Stimulated activated CD4-positive, alpha-beta T cell treated with anti-CD3 and anti-CD28 coated beads, Interleukin-12 subunit alpha, Interleukin-12 subunit beta, amount 100 ng/mL, for 4 hours (primary cell): ENCODE results near the gene COL4A3.

Experiments used
- DNase-seq: peaks from one replicate; pipeline ENCODE4 v3.0.0-alpha.2; 2020

COL4A3 gene

GRCh38 chr2:227163998-227164762, at the start of gene COL4A3, which contains the start of gene COL4A4:
TSS of gene COL4A3 (plus strand) at chr2:227164624. CDS start at chr2:227164727, 103 bp downstream.
TSS of gene COL4A4 (minus strand) at chr2:227164205. CDS start at chr2:227147483, 16,722 bp downstream.
- DNase-seq = no peak

- no peak for DNase-seq
These were observed 48.7 kb upstream of the COL4A3 start for GRCh38 chr2:227115761-227116160.

DNA sequence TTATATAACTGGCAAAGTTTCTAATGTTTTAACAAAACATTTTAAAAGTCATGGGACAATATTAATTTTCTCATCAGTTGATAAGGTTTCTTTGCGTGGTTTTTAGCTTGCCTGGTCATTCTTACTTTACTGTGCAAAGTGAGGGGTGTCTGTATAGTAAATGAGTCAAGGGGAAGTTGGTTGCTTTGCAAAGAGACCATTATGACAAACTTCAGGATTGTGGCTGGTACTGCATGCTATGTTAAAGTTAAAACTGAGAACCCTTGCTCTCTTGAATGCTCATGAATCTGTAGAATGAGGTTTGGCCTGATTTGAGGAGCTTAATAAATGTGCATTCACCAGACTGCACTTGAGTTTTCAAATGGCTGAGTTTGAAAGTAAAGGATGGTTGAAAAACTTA, 47.4 kb upstream of the COL4A3 start:
- no peak for DNase-seq

DNA sequence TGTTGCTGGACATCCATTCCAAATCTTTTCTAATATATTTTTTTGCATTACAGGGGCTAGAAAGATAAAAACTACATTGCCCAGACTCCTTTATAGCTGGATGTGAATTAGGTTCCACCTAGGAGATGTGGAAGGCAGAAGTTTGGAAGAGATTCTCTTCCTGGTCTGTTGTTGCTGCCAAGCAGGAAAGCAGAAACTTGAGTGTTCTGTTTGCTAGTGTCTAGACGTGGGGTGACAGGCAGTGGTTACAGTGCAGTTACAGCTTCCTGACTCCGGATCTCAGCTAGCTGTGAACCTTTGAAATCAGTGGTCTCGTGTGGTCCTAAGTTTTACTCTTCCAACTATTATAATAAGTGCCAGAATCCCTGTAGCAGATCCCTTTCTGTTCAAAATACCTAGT, 46.6 kb upstream of the COL4A3 start:
- no peak for DNase-seq

DNA sequence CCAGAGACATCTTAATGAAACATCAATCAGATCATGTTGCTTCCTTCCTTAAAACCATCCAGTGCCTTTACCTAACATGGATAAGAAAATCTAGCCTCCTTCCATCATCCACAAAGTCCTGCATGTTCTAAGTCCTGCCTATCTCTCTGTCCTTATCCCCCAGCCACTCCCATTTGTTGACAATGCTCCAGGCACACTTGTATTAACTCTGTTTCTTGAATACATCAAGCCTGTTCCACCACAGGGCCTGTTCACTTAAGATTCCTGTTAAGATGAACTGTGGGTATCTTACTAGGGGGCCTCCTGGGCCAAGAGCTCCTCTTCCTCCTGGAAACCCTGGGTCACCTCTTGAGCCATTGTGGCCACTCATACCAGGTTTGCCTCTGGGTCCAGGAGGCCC, 46.1 kb upstream of the COL4A3 start:
- no peak for DNase-seq

DNA sequence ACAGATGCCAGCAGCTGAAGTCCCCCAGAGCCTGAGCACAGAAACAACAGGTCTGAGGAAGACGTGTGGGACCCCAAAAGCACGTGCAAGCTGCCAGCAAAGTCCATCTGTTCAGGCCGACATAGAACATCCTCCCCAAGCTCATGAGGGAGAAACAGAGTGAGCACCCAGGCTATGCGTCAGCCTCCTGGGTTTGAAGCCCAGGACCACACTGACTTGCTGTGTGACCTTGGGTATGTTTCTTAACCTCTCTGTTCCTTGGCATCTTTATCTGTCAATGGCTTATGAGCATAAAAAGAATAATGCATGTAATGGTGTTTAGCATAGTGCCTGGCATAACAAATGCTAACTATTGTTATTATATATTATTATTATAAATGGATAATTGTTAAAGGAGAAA, 40.7 kb upstream of the COL4A3 start:
- no peak for DNase-seq

GRCh38 chr2:227124811-227125210, 39.6 kb upstream of the COL4A3 start:
- DNase-seq = no peak

- DNase-seq = no peak
These were observed 38.9 kb upstream of the COL4A3 start for GRCh38 chr2:227125506-227125905.

GRCh38 chr2:227127201-227127600, 37.2 kb upstream of the COL4A3 start:
- no peak for DNase-seq

DNA sequence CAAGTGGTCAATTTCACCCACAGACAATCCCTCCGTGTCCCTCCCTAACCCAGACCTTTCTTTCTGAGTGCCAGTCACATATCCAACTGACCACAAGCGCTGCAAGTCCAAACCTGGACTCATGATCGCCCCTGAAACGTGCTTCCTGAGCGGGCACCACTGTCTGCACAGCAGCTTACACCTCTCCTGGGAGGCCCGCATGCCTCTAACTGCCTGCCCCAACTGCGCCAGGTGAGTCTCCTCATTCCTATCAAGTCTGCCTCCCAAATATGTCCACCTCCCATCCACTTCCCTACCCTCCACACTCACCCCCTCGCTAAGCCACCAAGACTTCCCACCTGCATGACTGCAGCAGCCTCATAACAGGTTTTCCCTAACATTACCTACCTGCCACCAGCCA, 33.8 kb upstream of the COL4A3 start:
- DNase-seq = no peak

- DNase-seq = no peak
These were observed 31.4 kb upstream of the COL4A3 start for GRCh38 chr2:227132986-227133385.

- no peak for DNase-seq
These were observed 29.8 kb upstream of the COL4A3 start for GRCh38 chr2:227134591-227134990.

DNA sequence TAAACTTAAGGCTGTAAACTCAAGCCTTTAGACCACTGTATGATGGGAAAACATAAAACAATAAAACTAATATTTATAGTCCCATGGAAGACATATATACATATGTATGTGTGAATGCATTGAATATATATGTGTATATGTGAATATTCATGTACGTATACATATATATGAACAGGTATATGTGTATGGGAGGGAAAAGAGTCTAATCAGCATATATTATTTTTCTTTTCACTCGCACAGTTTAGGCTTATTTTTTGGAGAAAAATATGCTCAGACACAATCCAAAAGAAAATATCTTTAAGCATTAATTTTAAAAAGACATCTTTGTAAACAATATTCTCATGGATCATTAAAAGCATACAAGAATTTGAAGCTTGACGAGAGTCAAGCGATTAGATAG, 23.1 kb upstream of the COL4A3 start:
- no peak for DNase-seq

GRCh38 chr2:227143895-227144294, 20.5 kb upstream of the COL4A3 start:
- DNase-seq = no peak

GRCh38 chr2:227146456-227146855, 18.0 kb upstream of the COL4A3 start:
- DNase-seq = no peak

DNA sequence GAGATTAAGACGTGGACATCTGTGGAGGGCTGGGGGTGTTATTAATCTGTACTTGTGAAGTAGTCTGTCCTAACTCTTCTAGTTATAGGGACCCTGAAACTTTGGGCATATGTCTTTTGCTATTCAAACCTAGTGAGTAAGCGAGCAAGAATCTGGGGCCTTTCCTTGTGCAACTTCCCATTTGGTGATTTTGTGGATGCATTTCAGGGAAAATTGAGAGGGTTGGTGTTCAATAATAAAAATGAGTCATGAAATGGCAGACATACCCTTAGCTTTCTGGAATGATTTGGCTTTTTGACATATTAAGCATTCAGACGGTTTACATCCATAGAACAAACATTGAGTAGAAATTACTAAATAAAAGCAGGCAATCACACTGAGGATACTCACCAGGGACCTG, 17.4 kb upstream of the COL4A3 start:
- DNase-seq = no peak

- DNase-seq = no peak
These were observed 16.3 kb upstream of the COL4A3 start for GRCh38 chr2:227148106-227148505.

GRCh38 chr2:227150222-227150936, 14.0 kb upstream of the COL4A3 start:
- no peak for DNase-seq

- DNase-seq = no peak
These were observed 12.2 kb upstream of the COL4A3 start for GRCh38 chr2:227152093-227152766.

GRCh38 chr2:227153307-227153706, 11.1 kb upstream of the COL4A3 start:
- DNase-seq = no peak

DNA sequence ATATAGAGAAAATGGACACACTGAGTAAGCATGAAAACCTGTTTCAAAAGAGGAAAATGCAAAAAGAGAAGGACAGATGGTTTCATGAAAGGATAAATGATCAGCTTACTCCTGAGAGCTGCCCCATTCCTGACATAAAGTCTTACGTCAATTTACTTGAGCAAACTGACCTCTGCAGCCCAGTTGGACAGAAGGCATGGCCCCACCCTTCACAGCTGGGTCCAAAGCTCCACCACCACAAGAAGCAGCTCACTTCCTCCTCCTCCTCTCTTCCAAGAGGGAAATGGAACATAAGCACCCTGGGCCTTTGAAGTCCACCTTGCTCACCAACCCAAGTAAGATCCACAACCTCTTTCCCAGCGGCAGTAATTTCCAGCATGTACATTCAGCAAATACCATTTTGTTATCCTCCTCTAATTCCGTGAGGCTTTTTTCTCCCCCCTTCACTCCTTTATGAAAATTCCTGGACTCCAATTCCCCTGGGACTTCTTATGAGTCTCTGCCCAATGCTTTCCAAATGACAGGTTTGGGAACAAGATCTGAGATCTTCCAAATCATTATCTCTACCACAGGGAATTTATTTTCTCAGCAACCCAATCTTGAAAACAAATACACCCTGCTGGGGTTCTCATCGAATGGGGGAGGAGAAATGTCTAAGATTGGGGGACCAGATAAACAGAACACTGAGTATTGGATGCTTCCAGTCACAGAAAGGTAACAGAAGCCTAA, 10.5 kb upstream of the COL4A3 start:
- DNase-seq = no peak

GRCh38 chr2:227154986-227155774, 9.2 kb upstream of the COL4A3 start:
- no peak for DNase-seq
